Peyer's patch (tissue), 4 donors: ENCODE data around the gene EPAS1.

Experiments used
- POLR2A ChIP-seq, 2 donors: fragments of 450-650 bp; IDR thresholded peaks; one replicate each; pipeline ENCODE4 v1.5.1; 2017; ENCODE audit warnings: antibody characterized with exemption in 2 of 2, mild to moderate bottlenecking in 2 of 2, moderate library complexity in 2 of 2
- TF ChIP-seq, protein P1 (sequence below), 6 experiments: fragments of 450-650 bp in 4 of 6; fragments of 200-600 bp in 2 of 6; sonication (generic) in 1 of 6; IDR thresholded peaks; one replicate each; pipeline ENCODE4 v1.5.1; 2017 to 2019; ENCODE audit warnings: antibody characterized with exemption in 6 of 6, mild to moderate bottlenecking in 3 of 6, moderate library complexity in 1 of 6

DNA sequence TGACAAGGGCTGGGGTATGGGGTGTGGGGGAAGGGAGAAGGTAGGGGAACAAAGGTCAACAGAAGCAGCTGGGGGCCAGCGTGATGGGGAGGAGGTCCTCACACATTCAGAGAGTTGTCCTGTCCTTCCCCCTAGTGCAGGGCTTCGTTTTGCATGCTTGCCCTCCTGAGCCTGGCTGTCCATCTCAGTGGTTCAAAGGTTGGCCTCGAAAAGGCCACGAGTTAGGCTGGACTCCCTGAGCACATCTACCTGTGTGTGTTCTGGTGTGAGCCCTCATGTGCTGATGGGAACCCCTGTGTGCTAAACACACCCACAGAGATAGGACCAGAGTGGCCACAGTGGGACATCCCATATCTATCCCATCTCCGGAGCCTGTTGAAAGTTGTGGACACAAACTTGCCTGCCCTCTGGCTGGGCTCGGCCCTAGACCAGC, 51.9 kb downstream of the EPAS1 start:
- TF ChIP-seq POLR2A (IDR thresholded peaks at IDR 0.05) = no peak
- TF ChIP-seq, protein P1, sequence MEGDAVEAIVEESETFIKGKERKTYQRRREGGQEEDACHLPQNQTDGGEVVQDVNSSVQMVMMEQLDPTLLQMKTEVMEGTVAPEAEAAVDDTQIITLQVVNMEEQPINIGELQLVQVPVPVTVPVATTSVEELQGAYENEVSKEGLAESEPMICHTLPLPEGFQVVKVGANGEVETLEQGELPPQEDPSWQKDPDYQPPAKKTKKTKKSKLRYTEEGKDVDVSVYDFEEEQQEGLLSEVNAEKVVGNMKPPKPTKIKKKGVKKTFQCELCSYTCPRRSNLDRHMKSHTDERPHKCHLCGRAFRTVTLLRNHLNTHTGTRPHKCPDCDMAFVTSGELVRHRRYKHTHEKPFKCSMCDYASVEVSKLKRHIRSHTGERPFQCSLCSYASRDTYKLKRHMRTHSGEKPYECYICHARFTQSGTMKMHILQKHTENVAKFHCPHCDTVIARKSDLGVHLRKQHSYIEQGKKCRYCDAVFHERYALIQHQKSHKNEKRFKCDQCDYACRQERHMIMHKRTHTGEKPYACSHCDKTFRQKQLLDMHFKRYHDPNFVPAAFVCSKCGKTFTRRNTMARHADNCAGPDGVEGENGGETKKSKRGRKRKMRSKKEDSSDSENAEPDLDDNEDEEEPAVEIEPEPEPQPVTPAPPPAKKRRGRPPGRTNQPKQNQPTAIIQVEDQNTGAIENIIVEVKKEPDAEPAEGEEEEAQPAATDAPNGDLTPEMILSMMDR (IDR thresholded peaks at IDR 0.05) = no peak
